Mucosa of rectum (tissue), 2 donors: ENCODE data around the gene CYP4F12.

Source experiments
- H3K27ac ChIP-seq, 2 donors: one replicate each; pipeline ENCODE4 v1.7.0; 2013; ENCODE audit warnings: inconsistent platforms in 2 of 2, low read depth in 2 of 2, low read length in 2 of 2
- H3K27me3 ChIP-seq, 2 donors: one replicate each; pipeline ENCODE4 v1.7.0; 2013; ENCODE audit warnings: low read length in 2 of 2; ENCODE audit not compliant: control insufficient read depth in 2 of 2, insufficient read depth in 2 of 2
- H3K36me3 ChIP-seq, 2 donors: one replicate each; pipeline ENCODE4 v1.7.0; 2013; ENCODE audit warnings: low read length in 2 of 2; ENCODE audit not compliant: control insufficient read depth in 2 of 2, insufficient read depth in 2 of 2
- H3K4me1 ChIP-seq, 2 donors: one replicate each; pipeline ENCODE4 v1.7.0; 2013; ENCODE audit warnings: low read length in 2 of 2, mild to moderate bottlenecking in 1 of 2; ENCODE audit not compliant: control insufficient read depth in 2 of 2, insufficient read depth in 2 of 2
- H3K4me3 ChIP-seq, 2 donors: one replicate each; pipeline ENCODE4 v1.7.0; 2013; ENCODE audit warnings: low read length in 2 of 2
- H3K9ac ChIP-seq, 2 donors: one replicate each; pipeline ENCODE4 v1.7.0; 2013; ENCODE audit warnings: low read length in 2 of 2, low read depth in 1 of 2, mild to moderate bottlenecking in 1 of 2
- H3K9me3 ChIP-seq, 2 donors: one replicate each; pipeline ENCODE4 v1.7.0; 2013; ENCODE audit warnings: low read length in 2 of 2; ENCODE audit not compliant: control insufficient read depth in 2 of 2
- donor health status: healthy.
- donor health status: Normal muscosa, but diverticular disease.

Gene CYP4F12

GRCh38 chr19:15672580-15673175 is at the start of gene CYP4F12:
Gene CYP4F12 (plus strand): TSS chr19:15673087. CDS start chr19:15673530, 443 bp downstream.
- Histone ChIP-seq H3K27me3 (no peaks in the 10 kb centered on the region), H3K27ac (peak within 1 kb of the TSS; percentile 96), H3K36me3 (no peaks in the 10 kb centered on the region), H3K9ac (peak within 1 kb of the TSS; percentile 61 to 73), H3K9me3 (no peaks in the 10 kb centered on the region), H3K4me3 (peak within 1 kb of the TSS; percentile 80 to 82), H3K4me1 (peaks cover 18 to 24% of the 10 kb centered on the region in 2 donors)

GRCh38 chr19:15623711-15624318 is 49.1 kb upstream of the CYP4F12 start:
- Histone ChIP-seq H3K9ac (no peak overlapping the region), H3K27me3 (no peaks in the 10 kb centered on the region), H3K27ac (no peak overlapping the region), H3K4me3 (no peak overlapping the region), H3K9me3 (no peaks in the 10 kb centered on the region), H3K36me3 (no peaks in the 10 kb centered on the region), H3K4me1 (peaks cover 2 to 3% of the 10 kb centered on the region in 2 donors)

GRCh38 chr19:15628236-15629002 is 44.5 kb upstream of the CYP4F12 start:
- no peaks in the 10 kb centered on the region for H3K27me3 ChIP-seq
- peaks cover 0 to 3% of the 10 kb centered on the region in 2 donors for H3K4me1 ChIP-seq
- H3K4me3 ChIP-seq, result no peak overlapping the region
- no peak overlapping the region for H3K27ac ChIP-seq
- no peaks in the 10 kb centered on the region for H3K9me3 ChIP-seq
- H3K9ac ChIP-seq, result no peak overlapping the region
- H3K36me3 ChIP-seq, result no peaks in the 10 kb centered on the region

- H3K9me3 ChIP-seq, result no peaks in the 10 kb centered on the region
- H3K27me3 ChIP-seq, result no peaks in the 10 kb centered on the region
- H3K9ac ChIP-seq, result no peak overlapping the region
- H3K36me3 ChIP-seq, result no peaks in the 10 kb centered on the region
- no peak overlapping the region for H3K27ac ChIP-seq
- H3K4me1 ChIP-seq, result peaks cover 0 to 3% of the 10 kb centered on the region in 2 donors
- H3K4me3 ChIP-seq, result peak overlapping the region; percentile 37 to 44
Measured at GRCh38 chr19:15629003-15629880, 43.6 kb upstream of the CYP4F12 start.

GRCh38 chr19:15631817-15632216 is 41.1 kb upstream of the CYP4F12 start:
- Histone ChIP-seq H3K9me3 (no peaks in the 10 kb centered on the region), H3K4me3 (no peak overlapping the region), H3K27me3 (peaks cover 0 to 4% of the 10 kb centered on the region in 2 donors), H3K27ac (no peak overlapping the region), H3K9ac (no peak overlapping the region), H3K36me3 (no peaks in the 10 kb centered on the region), H3K4me1 (peaks cover 0 to 3% of the 10 kb centered on the region in 2 donors)

- Histone ChIP-seq H3K4me3 (no peak overlapping the region), H3K9me3 (no peaks in the 10 kb centered on the region), H3K27me3 (peaks cover 0 to 4% of the 10 kb centered on the region in 2 donors), H3K36me3 (no peaks in the 10 kb centered on the region), H3K27ac (no peak overlapping the region), H3K4me1 (peaks cover 0 to 3% of the 10 kb centered on the region in 2 donors), H3K9ac (no peak overlapping the region)
Measured at GRCh38 chr19:15633082-15633835, 39.6 kb upstream of the CYP4F12 start.

- no peak overlapping the region for H3K27ac ChIP-seq
- peaks cover 0 to 4% of the 10 kb centered on the region in 2 donors for H3K27me3 ChIP-seq
- no peak overlapping the region for H3K9ac ChIP-seq
Measured at GRCh38 chr19:15634105-15634504, 38.8 kb upstream of the CYP4F12 start.

GRCh38 chr19:15635016-15635805 is 37.7 kb upstream of the CYP4F12 start:
- H3K27me3 ChIP-seq, result peaks cover 0 to 4% of the 10 kb centered on the region in 2 donors
- no peaks in the 10 kb centered on the region for H3K9me3 ChIP-seq
- H3K9ac ChIP-seq, result no peak overlapping the region
- no peaks in the 10 kb centered on the region for H3K36me3 ChIP-seq
- no peak overlapping the region for H3K27ac ChIP-seq
- no peak overlapping the region for H3K4me3 ChIP-seq
- H3K4me1 ChIP-seq, result peaks cover 4 to 7% of the 10 kb centered on the region in 2 donors

More at GRCh38 chr19:15634105-15634504, 38.8 kb upstream of the CYP4F12 start:
- Histone ChIP-seq H3K9me3 (no peaks in the 10 kb centered on the region), H3K4me3 (no peak overlapping the region), H3K4me1 (peaks cover 0 to 1% of the 10 kb centered on the region in 2 donors), H3K36me3 (no peaks in the 10 kb centered on the region)

GRCh38 chr19:15636026-15636425 is 36.9 kb upstream of the CYP4F12 start:
- H3K4me1 ChIP-seq, result peaks cover 10 to 12% of the 10 kb centered on the region in 2 donors
- H3K4me3 ChIP-seq, result no peak overlapping the region
- H3K27ac ChIP-seq, result no peak overlapping the region
- no peak overlapping the region for H3K9ac ChIP-seq
- H3K27me3 ChIP-seq, result peaks cover 0 to 4% of the 10 kb centered on the region in 2 donors
- H3K9me3 ChIP-seq, result no peaks in the 10 kb centered on the region
- no peaks in the 10 kb centered on the region for H3K36me3 ChIP-seq
